ENCODE measurements around the gene COG4. TPM values are rescaled to one million over a fixed set of nuclear protein-coding genes. Genes with fewer than 3 reads are reported as not detected.

COG4 gene
- total and polyA plus RNA-seq, 2 donors, result 39.6 to 63.3 TPM

- Histone ChIP-seq H3K27me3 (ENCODE audit: control insufficient read depth in 2 of 2, insufficient read depth in 1 of 2, low read length in 1 of 2) (no peaks in the 10 kb centered on the region), H3K4me1 (ENCODE audit: control insufficient read depth in 2 of 2, insufficient read depth in 2 of 2, low read length in 2 of 2) (peaks cover 3 to 6% of the 10 kb centered on the region in 2 donors), H3K9me3 (ENCODE audit: control insufficient read depth in 2 of 2, insufficient read depth in 1 of 2, low read length in 1 of 2) (no peaks in the 10 kb centered on the region), H3K4me3 (ENCODE audit: low read length in 2 of 2) (no peak overlapping the region), H3K36me3 (ENCODE audit: control insufficient read depth in 2 of 2, insufficient read depth in 2 of 2, low read length in 1 of 2) (no peaks in the 10 kb centered on the region), H3K27ac (ENCODE audit: low read depth in 1 of 2, low read length in 1 of 2) (no peak overlapping the region)
- WGBS, result 97% methylated on average over 4 of the region's 4 CpGs
- no peak for DNase-seq (ENCODE audit: low read depth in 6 of 9, low spot score in 9 of 9)
Observed at GRCh38 chr16:70444249-70445063, 78.9 kb downstream of the COG4 start.

GRCh38 chr16:70442344-70442743, 81.0 kb downstream of the COG4 start:
- Histone ChIP-seq H3K27ac (ENCODE audit: low read depth in 1 of 2, low read length in 1 of 2) (no peak overlapping the region), H3K27me3 (ENCODE audit: control insufficient read depth in 2 of 2, insufficient read depth in 1 of 2, low read length in 1 of 2) (no peaks in the 10 kb centered on the region), H3K36me3 (ENCODE audit: control insufficient read depth in 2 of 2, insufficient read depth in 2 of 2, low read length in 1 of 2) (no peaks in the 10 kb centered on the region), H3K9me3 (ENCODE audit: control insufficient read depth in 2 of 2, insufficient read depth in 1 of 2, low read length in 1 of 2) (no peaks in the 10 kb centered on the region), H3K4me1 (ENCODE audit: control insufficient read depth in 2 of 2, insufficient read depth in 2 of 2, low read length in 2 of 2) (peaks cover 7 to 19% of the 10 kb centered on the region in 2 donors), H3K4me3 (ENCODE audit: low read length in 2 of 2) (no peak overlapping the region)
- DNase-seq (ENCODE audit: low read depth in 6 of 9, low spot score in 9 of 9), result no peak
- WGBS, result 96% methylated on average over 7 of the region's 7 CpGs

- 96% methylated on average over 8 of the region's 8 CpGs for WGBS
- peaks cover 14 to 26% of the 10 kb centered on the region in 2 donors for H3K4me1 ChIP-seq (ENCODE audit: control insufficient read depth in 2 of 2, insufficient read depth in 2 of 2, low read length in 2 of 2)
- H3K27ac ChIP-seq (ENCODE audit: low read depth in 1 of 2, low read length in 1 of 2), result no peak overlapping the region
- H3K9me3 ChIP-seq (ENCODE audit: control insufficient read depth in 2 of 2, insufficient read depth in 1 of 2, low read length in 1 of 2), result no peaks in the 10 kb centered on the region
- no peaks in the 10 kb centered on the region for H3K27me3 ChIP-seq (ENCODE audit: control insufficient read depth in 2 of 2, insufficient read depth in 1 of 2, low read length in 1 of 2)
- no peaks in the 10 kb centered on the region for H3K36me3 ChIP-seq (ENCODE audit: control insufficient read depth in 2 of 2, insufficient read depth in 2 of 2, low read length in 1 of 2)
- no peak overlapping the region for H3K4me3 ChIP-seq (ENCODE audit: low read length in 2 of 2)
- DNase-seq (ENCODE audit: low read depth in 6 of 9, low spot score in 9 of 9), result no peak
Observed at GRCh38 chr16:70441406-70441990, 81.9 kb downstream of the COG4 start.

- H3K27ac ChIP-seq (ENCODE audit: low read depth in 1 of 2, low read length in 1 of 2), result no peak overlapping the region
Observed at GRCh38 chr16:70440009-70440692, 83.2 kb downstream of the COG4 start.

GRCh38 chr16:70438969-70439862, 84.1 kb downstream of the COG4 start, which contains the start of gene ST3GAL2:
Gene ST3GAL2, minus strand, starts transcription at chr16:70439100. Its CDS starts 40,570 bp downstream, at chr16:70398530.
- Histone ChIP-seq H3K36me3 (ENCODE audit: control insufficient read depth in 2 of 2, insufficient read depth in 2 of 2, low read length in 1 of 2) (peaks cover 5 to 6% of the 10 kb centered on the region in 2 donors), H3K4me1 (ENCODE audit: control insufficient read depth in 2 of 2, insufficient read depth in 2 of 2, low read length in 2 of 2) (peaks cover 20 to 36% of the 10 kb centered on the region in 2 donors), H3K27ac (ENCODE audit: low read depth in 1 of 2, low read length in 1 of 2) (peak within 1 kb of the TSS; percentile 27 to 78), H3K9me3 (ENCODE audit: control insufficient read depth in 2 of 2, insufficient read depth in 1 of 2, low read length in 1 of 2) (no peaks in the 10 kb centered on the region), H3K4me3 (ENCODE audit: low read length in 2 of 2) (peak within 1 kb of the TSS; percentile 72 to 92), H3K27me3 (ENCODE audit: control insufficient read depth in 2 of 2, insufficient read depth in 1 of 2, low read length in 1 of 2) (no peaks in the 10 kb centered on the region)
- DNase-seq (ENCODE audit: low read depth in 6 of 9, low spot score in 9 of 9), result peak; percentile 86 to 98 (median 95)
- WGBS, result under 1% methylated on average over 86 of the region's 86 CpGs

More at GRCh38 chr16:70440009-70440692, 83.2 kb downstream of the COG4 start:
- 93% methylated on average over 11 of the region's 11 CpGs for WGBS
- DNase-seq (ENCODE audit: low read depth in 6 of 9, low spot score in 9 of 9), result no peak
- peaks cover 14 to 26% of the 10 kb centered on the region in 2 donors for H3K4me1 ChIP-seq (ENCODE audit: control insufficient read depth in 2 of 2, insufficient read depth in 2 of 2, low read length in 2 of 2)
- H3K27me3 ChIP-seq (ENCODE audit: control insufficient read depth in 2 of 2, insufficient read depth in 1 of 2, low read length in 1 of 2), result no peaks in the 10 kb centered on the region
- no peaks in the 10 kb centered on the region for H3K36me3 ChIP-seq (ENCODE audit: control insufficient read depth in 2 of 2, insufficient read depth in 2 of 2, low read length in 1 of 2)
- no peaks in the 10 kb centered on the region for H3K9me3 ChIP-seq (ENCODE audit: control insufficient read depth in 2 of 2, insufficient read depth in 1 of 2, low read length in 1 of 2)
- H3K4me3 ChIP-seq (ENCODE audit: low read length in 2 of 2), result no peak overlapping the region

GRCh38 chr16:70438585-70438968, 84.8 kb downstream of the COG4 start:
- Histone ChIP-seq H3K4me1 (ENCODE audit: control insufficient read depth in 2 of 2, insufficient read depth in 2 of 2, low read length in 2 of 2) (peaks cover 20 to 42% of the 10 kb centered on the region in 2 donors), H3K27ac (ENCODE audit: low read depth in 1 of 2, low read length in 1 of 2) (peak overlapping the region in 1 of 2 donors; percentile 78), H3K4me3 (ENCODE audit: low read length in 2 of 2) (peak overlapping the region; percentile 69 to 92), H3K27me3 (ENCODE audit: control insufficient read depth in 2 of 2, insufficient read depth in 1 of 2, low read length in 1 of 2) (no peaks in the 10 kb centered on the region), H3K36me3 (ENCODE audit: control insufficient read depth in 2 of 2, insufficient read depth in 2 of 2, low read length in 1 of 2) (peaks cover 5 to 6% of the 10 kb centered on the region in 2 donors), H3K9me3 (ENCODE audit: control insufficient read depth in 2 of 2, insufficient read depth in 1 of 2, low read length in 1 of 2) (no peaks in the 10 kb centered on the region)
- under 1% methylated on average over 39 of the region's 39 CpGs for WGBS
- DNase-seq (ENCODE audit: low read depth in 6 of 9, low spot score in 9 of 9), result no peak

- Histone ChIP-seq H3K4me1 (ENCODE audit: control insufficient read depth in 2 of 2, insufficient read depth in 2 of 2, low read length in 2 of 2) (peaks cover 20 to 49% of the 10 kb centered on the region in 2 donors), H3K27me3 (ENCODE audit: control insufficient read depth in 2 of 2, insufficient read depth in 1 of 2, low read length in 1 of 2) (no peaks in the 10 kb centered on the region), H3K27ac (ENCODE audit: low read depth in 1 of 2, low read length in 1 of 2) (peak overlapping the region in 1 of 2 donors; percentile 22), H3K36me3 (ENCODE audit: control insufficient read depth in 2 of 2, insufficient read depth in 2 of 2, low read length in 1 of 2) (peaks cover 5 to 6% of the 10 kb centered on the region in 2 donors), H3K9me3 (ENCODE audit: control insufficient read depth in 2 of 2, insufficient read depth in 1 of 2, low read length in 1 of 2) (no peaks in the 10 kb centered on the region), H3K4me3 (ENCODE audit: low read length in 2 of 2) (peak overlapping the region; percentile 69 to 92)
- DNase-seq (ENCODE audit: low read depth in 6 of 9, low spot score in 9 of 9), result peak in 1 of 9 donors; percentile 51
- 32% methylated on average over 22 of the region's 22 CpGs for WGBS
Observed at GRCh38 chr16:70437582-70438557, 85.5 kb downstream of the COG4 start.
